ENCODE results near the gene SLC25A25. TPM values are rescaled to one million over a fixed set of nuclear protein-coding genes. Genes with fewer than 3 reads are reported as not detected.

The SLC25A25 gene
- total RNA-seq, 1 experiment from 2014 or later = 4.1 TPM

DNA sequence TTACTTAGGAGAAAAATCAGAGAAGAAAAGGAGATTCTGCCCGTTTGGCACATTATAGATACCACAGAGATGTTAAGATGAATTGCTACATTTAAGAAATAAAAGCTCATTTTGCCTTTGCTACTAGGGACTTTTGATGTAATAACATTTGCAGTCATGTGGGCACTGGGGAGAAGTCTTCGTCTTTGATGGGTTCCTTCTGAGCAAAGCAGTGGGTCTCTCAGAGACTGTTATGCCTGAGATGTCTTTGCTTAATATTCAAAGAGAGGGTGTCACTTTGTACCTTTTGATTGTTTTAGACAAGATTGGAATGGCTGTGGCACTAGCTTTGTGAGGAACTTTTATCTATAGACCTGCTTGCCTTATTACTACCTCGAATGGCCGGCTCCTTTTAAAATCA lies 25.0 kb downstream of the SLC25A25 start:
- Histone ChIP-seq H3K9ac (ENCODE audit: low read length) (peak overlapping the region; percentile 31), H3K4me3 (ENCODE audit: low read length) (0 out of 2 replicates have a peak overlapping the region, but pooled peaks have one; percentile 32), H3K27ac (ENCODE audit: low read length) (peak overlapping the region; percentile 77), H3K4me2 (ENCODE audit: low read depth, low read length, poor library complexity, severe bottlenecking) (peak overlapping the region; percentile 56), H3K36me3 (ENCODE audit: insufficient read depth, low read length) (no peaks in the 10 kb centered on the region), H3K9me3 (ENCODE audit: low read length) (no peaks in the 10 kb centered on the region), H3K27me3 (ENCODE audit: low read length) (no peaks in the 10 kb centered on the region), H3K4me1 (ENCODE audit: low read length) (peaks cover 45% of the 10 kb centered on the region), H2AFZ (ENCODE audit: low read length) (no peak overlapping the region), H3K79me2 (ENCODE audit: low read length) (peaks cover 62% of the 10 kb centered on the region), H4K20me1 (ENCODE audit: insufficient read depth, low read depth, low read length) (no peaks in the 10 kb centered on the region), H3K9me2 (replicated peaks; ENCODE audit: insufficient read depth, low read length) (no peaks in the 10 kb centered on the region)
- no peak for DNase-seq

DNA sequence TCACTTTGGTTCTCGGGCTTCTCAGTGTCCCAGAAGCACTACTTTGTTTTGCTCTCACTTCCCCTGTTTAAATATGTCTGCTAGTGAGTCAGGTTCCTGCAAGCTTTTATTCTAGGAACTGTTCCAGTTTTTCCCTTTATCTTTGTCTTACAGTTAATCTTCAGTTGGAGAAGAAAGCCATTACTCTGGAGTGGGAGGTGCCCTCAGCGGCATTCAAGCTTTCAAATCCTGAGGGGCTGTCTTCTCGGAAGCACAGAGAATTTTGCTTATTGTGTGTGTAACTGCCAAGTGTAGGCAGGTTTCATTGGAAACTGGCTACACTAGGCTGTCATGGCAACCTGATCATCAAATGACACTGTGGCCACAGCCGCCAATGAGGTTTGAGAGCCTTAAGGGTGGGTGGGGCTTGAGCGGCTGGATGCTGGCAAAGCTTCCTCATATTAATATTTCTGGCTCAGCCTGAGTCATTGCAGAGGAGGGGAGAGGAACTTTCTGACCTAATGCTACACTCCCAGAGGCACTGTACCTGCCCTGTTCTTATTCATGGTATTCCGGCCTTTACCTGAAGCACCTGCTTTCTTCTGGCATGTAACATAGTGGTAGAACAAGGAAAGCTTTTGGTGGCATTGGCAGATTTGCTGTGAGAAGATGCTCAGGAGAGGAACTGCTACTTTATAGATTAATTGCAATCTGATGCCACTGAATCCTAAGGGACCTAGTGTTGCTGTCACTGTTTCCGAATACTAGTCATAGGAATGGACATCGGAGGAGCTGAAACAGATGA lies 26.3 kb downstream of the SLC25A25 start:
- H3K9me3 ChIP-seq (ENCODE audit: low read length) = no peaks in the 10 kb centered on the region
- peak overlapping the region; percentile 32; the same call in 1 of the 2 replicates for H3K4me3 ChIP-seq (ENCODE audit: low read length)
- peak overlapping the region; percentile 37 for H3K9ac ChIP-seq (ENCODE audit: low read length)
- no peaks in the 10 kb centered on the region for H3K27me3 ChIP-seq (ENCODE audit: low read length)
- peak overlapping the region; percentile 56 for H3K4me2 ChIP-seq (ENCODE audit: low read depth, low read length, poor library complexity, severe bottlenecking)
- DNase-seq = peak; percentile 93
- H3K9me2 ChIP-seq (replicated peaks; ENCODE audit: insufficient read depth, low read length) = no peaks in the 10 kb centered on the region
- peaks cover 59% of the 10 kb centered on the region for H3K79me2 ChIP-seq (ENCODE audit: low read length)
- no peaks in the 10 kb centered on the region for H3K36me3 ChIP-seq (ENCODE audit: insufficient read depth, low read length)
- H4K20me1 ChIP-seq (ENCODE audit: insufficient read depth, low read depth, low read length) = peaks cover 6% of the 10 kb centered on the region; the same call in 1 of the 2 replicates
- no peak overlapping the region for H2AFZ ChIP-seq (ENCODE audit: low read length)
- H3K27ac ChIP-seq (ENCODE audit: low read length) = peak overlapping the region; percentile 77
- H3K4me1 ChIP-seq (ENCODE audit: low read length) = peaks cover 55% of the 10 kb centered on the region

DNA sequence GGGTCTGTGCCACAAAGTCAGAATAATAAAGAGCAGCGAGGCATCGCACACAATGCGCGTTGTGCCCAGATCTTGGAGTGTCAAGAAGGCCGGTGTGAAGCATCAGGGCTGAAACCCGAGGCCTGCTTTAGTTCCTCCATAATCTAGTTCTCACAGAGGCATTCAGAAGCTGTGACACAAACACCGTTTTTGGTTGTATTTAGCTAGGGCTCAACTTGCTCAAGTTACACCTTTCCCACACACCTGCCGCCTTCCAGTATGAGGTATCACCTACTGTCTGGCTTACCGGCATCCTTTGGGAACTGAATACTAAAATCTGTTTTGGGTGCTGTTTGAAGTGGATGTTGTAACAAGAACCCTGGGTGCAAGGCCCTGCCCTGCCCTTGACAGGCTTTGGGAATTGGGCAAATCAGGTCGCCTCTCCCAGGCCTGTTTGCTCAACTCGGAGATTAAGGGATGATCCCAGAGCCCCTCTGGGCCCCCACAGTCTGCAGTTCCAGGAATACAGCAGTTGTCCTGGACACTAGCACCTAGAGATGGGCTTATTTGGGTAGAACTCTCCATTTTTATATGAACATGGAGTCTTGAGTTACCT lies 27.0 kb downstream of the SLC25A25 start:
- Histone ChIP-seq H4K20me1 (ENCODE audit: insufficient read depth, low read depth, low read length) (peaks cover 6% of the 10 kb centered on the region; the same call in 1 of the 2 replicates), H3K9me3 (ENCODE audit: low read length) (no peaks in the 10 kb centered on the region), H3K79me2 (ENCODE audit: low read length) (peaks cover 59% of the 10 kb centered on the region), H3K4me3 (ENCODE audit: low read length) (peak overlapping the region; percentile 32; the same call in 1 of the 2 replicates), H3K4me2 (ENCODE audit: low read depth, low read length, poor library complexity, severe bottlenecking) (peak overlapping the region; percentile 56), H2AFZ (ENCODE audit: low read length) (no peak overlapping the region), H3K27me3 (ENCODE audit: low read length) (no peaks in the 10 kb centered on the region), H3K9ac (ENCODE audit: low read length) (peak overlapping the region; percentile 37), H3K9me2 (replicated peaks; ENCODE audit: insufficient read depth, low read length) (no peaks in the 10 kb centered on the region), H3K27ac (ENCODE audit: low read length) (peak overlapping the region; percentile 77), H3K4me1 (ENCODE audit: low read length) (peaks cover 55% of the 10 kb centered on the region), H3K36me3 (ENCODE audit: insufficient read depth, low read length) (no peaks in the 10 kb centered on the region)
- DNase-seq = no peak

DNA sequence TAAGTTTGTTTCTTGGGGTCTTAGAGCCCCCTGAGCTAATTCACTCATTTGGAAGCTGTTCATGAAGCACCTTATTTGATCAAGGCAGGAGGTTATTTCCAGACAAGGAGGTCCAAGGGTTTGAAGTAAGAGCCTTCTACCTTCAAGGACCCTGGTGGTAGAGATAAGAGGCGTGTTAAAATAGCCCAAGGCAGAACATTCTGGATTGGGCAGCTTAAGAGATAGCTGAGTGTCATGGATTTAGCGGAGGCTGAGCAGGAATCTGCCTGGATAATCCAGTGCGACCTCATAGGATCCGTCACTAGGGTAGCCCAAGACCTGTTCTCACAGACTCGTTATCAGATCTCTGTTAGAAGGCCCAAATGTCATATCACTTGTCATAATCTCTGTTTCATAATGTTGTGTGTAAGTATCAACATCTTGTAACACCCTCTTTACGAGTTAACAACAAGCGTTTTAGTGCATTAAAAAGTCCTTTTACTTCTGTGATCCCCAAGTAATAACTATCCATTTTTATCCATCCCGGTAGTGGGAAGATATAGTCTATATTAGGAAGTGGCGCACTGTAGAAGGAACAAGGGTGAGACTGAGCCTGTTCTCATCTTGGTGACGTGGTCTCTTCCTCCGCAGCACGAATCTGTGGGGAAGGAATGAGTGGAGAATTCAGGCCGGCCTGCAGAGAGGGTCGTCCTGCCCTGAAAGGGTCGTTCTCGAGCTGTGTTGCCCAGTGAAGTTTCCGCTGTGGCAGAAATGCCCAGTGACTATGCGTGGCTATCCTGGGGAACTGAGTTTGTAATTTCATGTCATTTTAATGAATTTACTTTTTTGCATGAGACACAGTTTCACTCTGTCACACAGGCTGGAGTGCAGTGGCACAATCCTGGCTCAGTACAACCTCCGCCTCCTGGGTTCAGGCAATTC lies 28.8 kb downstream of the SLC25A25 start:
- H3K4me1 ChIP-seq (ENCODE audit: low read length) = peaks cover 51% of the 10 kb centered on the region
- DNase-seq = no peak
- H3K4me2 ChIP-seq (ENCODE audit: low read depth, low read length, poor library complexity, severe bottlenecking) = no peak overlapping the region
- no peaks in the 10 kb centered on the region for H3K9me3 ChIP-seq (ENCODE audit: low read length)
- H4K20me1 ChIP-seq (ENCODE audit: insufficient read depth, low read depth, low read length) = peaks cover 6% of the 10 kb centered on the region; the same call in 1 of the 2 replicates
- no peaks in the 10 kb centered on the region for H3K36me3 ChIP-seq (ENCODE audit: insufficient read depth, low read length)
- no peak overlapping the region for H3K4me3 ChIP-seq (ENCODE audit: low read length)
- H3K79me2 ChIP-seq (ENCODE audit: low read length) = peaks cover 52% of the 10 kb centered on the region
- H3K27me3 ChIP-seq (ENCODE audit: low read length) = no peaks in the 10 kb centered on the region
- no peak overlapping the region for H3K27ac ChIP-seq (ENCODE audit: low read length)
- H3K9ac ChIP-seq (ENCODE audit: low read length) = no peak overlapping the region
- no peaks in the 10 kb centered on the region for H3K9me2 ChIP-seq (replicated peaks; ENCODE audit: insufficient read depth, low read length)
- H2AFZ ChIP-seq (ENCODE audit: low read length) = no peak overlapping the region

DNA sequence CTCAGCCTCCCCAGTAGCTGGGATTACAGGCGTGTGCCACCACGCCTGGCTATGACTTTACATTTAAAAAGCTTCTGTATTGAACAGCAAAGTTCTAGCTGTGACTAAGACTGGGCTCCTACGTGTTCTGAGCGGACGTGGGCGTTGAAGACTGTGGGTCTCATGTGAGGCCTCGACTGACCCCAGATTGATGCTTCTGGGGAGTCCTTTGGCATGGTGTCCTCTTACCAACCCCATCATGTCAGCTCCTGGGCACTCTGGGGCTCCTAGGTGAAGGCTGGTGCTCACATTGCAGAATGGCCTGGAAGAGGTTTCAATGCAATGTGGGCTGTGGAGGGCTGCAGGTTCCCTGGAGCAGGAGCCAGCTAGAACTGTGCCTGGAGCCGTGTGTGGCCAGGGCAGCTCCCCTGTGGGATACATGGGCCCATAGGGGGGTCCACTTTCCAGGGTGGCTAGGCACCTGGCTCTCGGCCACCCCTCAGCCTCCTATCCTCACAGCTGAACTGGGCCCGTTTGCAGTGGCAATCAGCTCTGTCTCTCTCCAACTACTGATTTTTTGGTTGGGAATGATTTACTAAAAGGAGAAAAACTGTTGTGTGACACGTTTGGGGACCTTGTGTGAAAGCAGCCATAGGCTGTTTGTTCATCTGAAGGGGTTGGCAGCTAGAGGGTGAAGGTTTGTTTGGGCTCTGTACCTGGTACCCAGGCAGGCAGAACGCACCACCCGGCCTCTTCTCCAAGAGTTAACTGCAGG lies 29.7 kb downstream of the SLC25A25 start:
- Histone ChIP-seq H3K9ac (ENCODE audit: low read length) (peak overlapping the region; percentile 27; the same call in 1 of the 2 replicates), H3K27ac (ENCODE audit: low read length) (peak overlapping the region; percentile 16; the same call in 1 of the 2 replicates), H3K27me3 (ENCODE audit: low read length) (no peaks in the 10 kb centered on the region), H3K9me3 (ENCODE audit: low read length) (no peaks in the 10 kb centered on the region), H2AFZ (ENCODE audit: low read length) (no peak overlapping the region), H3K4me1 (ENCODE audit: low read length) (peaks cover 43% of the 10 kb centered on the region), H3K9me2 (replicated peaks; ENCODE audit: insufficient read depth, low read length) (no peaks in the 10 kb centered on the region), H3K79me2 (ENCODE audit: low read length) (peaks cover 44% of the 10 kb centered on the region), H3K4me3 (ENCODE audit: low read length) (no peak overlapping the region), H3K4me2 (ENCODE audit: low read depth, low read length, poor library complexity, severe bottlenecking) (peak overlapping the region; percentile 44), H3K36me3 (ENCODE audit: insufficient read depth, low read length) (no peaks in the 10 kb centered on the region), H4K20me1 (ENCODE audit: insufficient read depth, low read depth, low read length) (peaks cover 6% of the 10 kb centered on the region; the same call in 1 of the 2 replicates)
- DNase-seq = no peak

DNA sequence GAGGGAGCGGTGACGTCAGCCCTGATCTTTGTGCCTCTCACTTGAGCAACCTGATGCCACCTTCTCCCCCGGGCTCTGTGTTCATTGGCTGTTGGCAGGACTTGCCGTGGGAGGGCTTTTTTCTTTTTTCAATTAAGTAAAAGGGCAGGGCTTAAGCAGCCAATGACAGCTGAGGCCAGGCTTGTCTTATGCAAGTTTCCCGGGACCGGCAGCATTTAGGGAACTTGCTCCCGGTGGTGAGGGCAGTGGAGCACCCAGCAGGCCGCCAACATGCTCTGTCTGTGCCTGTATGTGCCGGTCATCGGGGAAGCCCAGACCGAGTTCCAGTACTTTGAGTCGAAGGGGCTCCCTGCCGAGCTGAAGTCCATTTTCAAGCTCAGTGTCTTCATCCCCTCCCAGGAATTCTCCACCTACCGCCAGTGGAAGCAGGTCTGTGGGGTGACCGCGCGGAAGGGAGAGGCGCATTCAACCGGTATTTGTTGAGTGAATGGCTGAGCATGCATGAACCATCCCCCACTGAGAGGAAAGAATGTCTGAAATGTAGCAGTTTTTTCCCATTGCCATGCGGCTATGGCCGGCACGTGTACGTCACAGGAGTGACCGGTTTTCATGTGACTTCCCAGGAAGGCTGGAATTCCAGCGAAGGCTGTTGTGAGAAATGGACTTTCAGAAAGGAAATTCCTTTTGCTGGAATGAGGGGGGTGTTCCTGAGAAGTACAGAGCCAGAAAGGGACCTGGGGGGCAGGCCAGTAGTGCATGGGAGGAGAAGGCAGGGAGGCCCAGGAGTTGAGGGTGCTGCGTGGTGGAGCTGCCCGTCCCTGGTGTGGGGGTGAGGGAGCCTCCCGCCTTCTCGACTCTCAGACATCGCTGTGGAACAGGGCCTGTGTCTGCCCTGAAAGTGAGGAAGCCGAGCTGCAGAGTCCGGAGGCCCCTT lies 30.5 kb downstream of the SLC25A25 start:
- peak; percentile 92 for DNase-seq
- Histone ChIP-seq H3K4me3 (ENCODE audit: low read length) (no peak overlapping the region; the same call in 1 of the 2 replicates), H3K9me3 (ENCODE audit: low read length) (no peaks in the 10 kb centered on the region), H3K9me2 (replicated peaks; ENCODE audit: insufficient read depth, low read length) (no peaks in the 10 kb centered on the region), H3K79me2 (ENCODE audit: low read length) (peaks cover 42% of the 10 kb centered on the region), H3K4me2 (ENCODE audit: low read depth, low read length, poor library complexity, severe bottlenecking) (peak overlapping the region; percentile 44), H2AFZ (ENCODE audit: low read length) (no peak overlapping the region), H3K27ac (ENCODE audit: low read length) (no peak overlapping the region), H3K9ac (ENCODE audit: low read length) (no peak overlapping the region), H3K4me1 (ENCODE audit: low read length) (peaks cover 34% of the 10 kb centered on the region), H3K36me3 (ENCODE audit: insufficient read depth, low read length) (no peaks in the 10 kb centered on the region), H3K27me3 (ENCODE audit: low read length) (no peaks in the 10 kb centered on the region), H4K20me1 (ENCODE audit: insufficient read depth, low read depth, low read length) (peaks cover 6% of the 10 kb centered on the region; the same call in 1 of the 2 replicates)
